HG03097 (cell line): ENCODE results near the gene IRX3.
"Not testable (repeated sequence)": the region's sequence is repeated elsewhere in the genome, so short reads cannot be mapped to it uniquely, and the experiment has no call there.

Experiments
- ATAC-seq: cut with Tn5 transposase; IDR thresholded peaks from one replicate; pipeline ENCODE4 v1.9.1; 2021; ENCODE audit not compliant: unreplicated experiment, low FRiP score

Gene IRX3

DNA sequence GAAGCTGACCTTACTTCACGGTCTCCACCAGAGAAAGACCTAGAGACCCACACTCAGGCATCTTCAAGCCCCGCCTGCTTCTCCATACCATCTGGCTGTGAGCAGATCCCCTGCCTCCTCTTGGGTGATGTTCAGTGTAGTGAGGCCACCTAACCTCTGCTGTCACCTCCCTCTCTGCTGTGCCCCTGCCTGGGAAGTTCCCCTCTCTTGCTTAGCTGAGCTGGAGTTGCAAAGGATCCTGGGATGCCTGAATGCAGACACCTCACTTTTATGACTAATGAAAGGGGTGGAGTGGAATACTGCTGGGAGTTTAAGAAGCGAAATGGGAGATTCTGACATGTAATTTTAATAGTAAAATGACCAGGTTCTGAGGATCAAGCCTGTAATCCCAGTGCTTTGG is 5.8 kb downstream of the IRX3 start:
- ATAC-seq: no peak

DNA sequence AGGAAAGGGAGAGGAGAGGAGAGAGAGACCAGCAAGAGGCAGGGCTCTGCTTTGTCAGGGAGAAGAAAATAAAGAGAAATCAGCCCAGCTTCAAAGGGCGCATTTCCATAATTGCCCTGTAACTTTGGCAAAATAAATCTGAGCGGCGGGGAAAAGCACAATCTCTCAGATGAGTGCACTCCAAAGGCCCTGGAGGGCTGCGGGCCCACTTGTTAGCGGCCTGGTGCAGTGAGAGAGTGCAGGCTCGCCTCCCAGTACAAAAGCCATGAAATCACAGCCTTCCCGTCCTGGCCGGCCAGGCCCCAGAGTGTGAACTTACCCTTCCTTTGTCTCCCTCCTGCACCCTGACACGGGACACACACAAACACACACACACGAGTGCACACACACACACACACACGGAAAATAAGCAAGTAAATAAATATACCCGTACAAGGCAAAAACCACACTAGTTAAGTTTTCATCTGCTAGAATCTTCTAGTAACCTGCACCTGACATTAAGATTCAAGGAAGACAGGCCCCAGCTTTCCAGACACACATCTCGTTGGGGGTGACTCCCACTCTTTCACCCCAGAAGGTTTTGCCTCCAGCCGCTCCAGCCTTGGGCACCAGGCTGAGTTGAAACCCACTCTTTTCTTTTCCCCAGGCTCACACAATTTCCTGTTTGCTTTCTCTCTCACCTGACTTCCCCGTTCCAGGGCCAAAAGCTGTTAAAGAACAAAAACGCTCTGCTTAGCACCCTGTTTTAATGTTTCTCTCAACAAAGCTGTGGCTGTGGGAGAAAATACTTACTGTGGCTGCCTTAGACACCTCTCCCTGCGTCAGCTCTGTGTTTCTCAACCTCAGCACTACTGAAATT is 8.5 kb downstream of the IRX3 start:
- no peak for ATAC-seq

DNA sequence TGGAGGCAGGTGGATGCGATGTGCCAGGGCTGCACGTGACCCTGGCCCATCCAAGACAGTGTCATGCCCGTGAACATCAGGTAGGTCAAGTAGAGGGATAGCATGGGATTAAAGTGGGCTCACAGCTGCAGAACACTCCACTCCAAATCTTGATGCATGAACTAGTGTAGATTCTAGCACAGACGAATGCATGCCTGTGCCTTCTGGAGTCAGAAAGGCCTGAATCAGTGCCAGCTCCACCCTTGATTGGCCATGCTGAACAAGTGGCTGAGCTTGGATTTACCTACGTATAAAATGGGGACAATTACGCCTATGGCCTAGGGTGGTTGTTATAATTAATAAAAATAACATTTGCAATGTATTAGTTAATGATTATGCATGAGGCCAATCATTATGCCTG is 10.6 kb downstream of the IRX3 start:
- ATAC-seq: no peak

DNA sequence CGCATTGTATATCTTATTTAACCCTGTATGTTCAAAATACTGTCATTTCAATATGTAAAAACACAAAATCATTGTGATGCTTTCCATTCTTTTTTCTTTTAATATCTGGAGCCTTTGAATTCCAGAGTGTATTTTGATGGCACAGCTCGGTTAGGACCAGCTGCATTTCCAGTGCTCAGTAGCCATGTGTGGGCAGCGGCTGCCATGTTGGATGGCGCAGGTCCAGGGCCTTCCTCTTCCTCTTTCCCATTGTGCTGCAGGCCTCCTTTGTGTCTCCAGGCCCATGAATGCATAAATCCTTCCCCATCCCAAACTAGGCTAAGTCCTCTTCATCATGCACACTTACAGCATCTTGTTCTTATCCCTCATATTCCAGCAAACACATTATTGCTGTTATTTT is 13.0 kb downstream of the IRX3 start:
- no peak for ATAC-seq

DNA sequence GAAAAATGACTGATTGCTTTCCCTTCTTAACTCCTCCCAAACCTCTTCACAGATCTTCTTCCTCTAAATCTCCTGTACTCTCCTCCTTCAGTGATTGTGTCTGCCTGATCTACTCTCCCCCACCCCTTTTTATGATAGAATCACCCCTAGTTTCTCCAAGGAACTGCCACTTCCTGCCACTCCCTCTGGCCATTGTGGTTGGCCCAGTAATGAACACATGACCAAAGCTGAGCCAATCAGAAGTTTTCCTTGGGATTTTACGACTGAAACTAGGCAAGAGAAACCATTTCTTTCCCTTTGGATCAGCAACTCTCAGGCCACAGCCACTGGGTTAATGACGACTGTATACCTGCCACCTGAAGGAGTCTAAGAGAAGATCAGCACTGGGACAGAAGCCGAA is 15.9 kb downstream of the IRX3 start:
- no peak for ATAC-seq

DNA sequence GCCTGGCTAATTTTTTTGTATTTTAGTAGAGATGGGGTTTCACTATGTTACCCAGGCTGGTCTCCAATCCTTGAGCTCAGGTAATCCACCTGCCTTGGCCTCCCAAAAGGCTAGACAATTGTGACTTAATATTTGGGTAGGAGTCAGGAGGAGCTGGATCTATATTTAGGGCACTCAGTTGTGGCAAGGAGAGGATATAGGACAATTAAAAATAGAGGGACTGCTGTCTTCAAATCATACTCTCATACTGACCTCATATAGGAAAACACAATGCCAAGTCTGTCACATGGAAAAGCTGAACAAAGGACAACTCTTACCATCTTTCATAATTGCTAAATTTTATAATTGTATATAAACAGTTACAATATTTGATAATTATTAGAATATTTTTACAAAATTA is 17.1 kb downstream of the IRX3 start:
- ATAC-seq: no peak

DNA sequence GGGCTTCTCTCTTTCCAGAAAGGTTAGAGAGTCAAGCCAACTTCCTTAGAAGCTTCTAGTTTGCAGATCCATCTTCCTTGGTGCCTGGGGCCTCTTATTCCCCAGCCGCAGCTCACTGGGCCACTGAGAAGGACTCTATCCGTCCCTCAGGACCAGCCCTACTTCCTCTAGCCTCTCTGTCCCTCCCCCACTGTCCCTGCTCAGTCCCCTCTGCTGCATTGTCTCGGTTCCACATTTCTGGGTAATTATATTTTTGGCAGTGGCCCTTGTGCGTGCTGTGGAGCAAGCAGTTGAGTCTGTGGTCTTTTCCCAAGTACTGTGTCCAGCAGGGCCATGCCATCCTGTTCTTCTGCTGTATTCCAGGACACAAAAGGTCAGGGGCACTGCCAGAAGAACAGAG is 17.8 kb downstream of the IRX3 start:
- no peak for ATAC-seq

DNA sequence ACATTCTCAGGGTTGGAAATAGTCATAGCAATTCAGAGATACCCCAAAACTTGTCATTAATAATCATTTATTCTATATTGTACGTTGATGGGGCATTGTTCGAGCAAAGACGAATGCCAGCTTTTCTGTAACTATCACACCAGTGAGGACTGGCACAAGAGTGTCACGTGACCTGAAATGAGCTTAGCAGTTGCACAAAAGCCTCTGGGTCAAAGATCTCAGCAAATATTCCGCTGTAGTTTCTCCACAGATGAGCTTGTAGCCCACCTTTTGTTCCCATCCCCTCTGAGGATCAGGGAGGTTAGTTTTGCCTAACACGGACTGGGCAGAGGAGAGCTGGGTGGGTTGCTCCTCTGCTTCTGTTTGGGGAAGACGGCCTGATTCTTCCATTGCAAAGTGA is 18.2 kb downstream of the IRX3 start:
- ATAC-seq: no peak

DNA sequence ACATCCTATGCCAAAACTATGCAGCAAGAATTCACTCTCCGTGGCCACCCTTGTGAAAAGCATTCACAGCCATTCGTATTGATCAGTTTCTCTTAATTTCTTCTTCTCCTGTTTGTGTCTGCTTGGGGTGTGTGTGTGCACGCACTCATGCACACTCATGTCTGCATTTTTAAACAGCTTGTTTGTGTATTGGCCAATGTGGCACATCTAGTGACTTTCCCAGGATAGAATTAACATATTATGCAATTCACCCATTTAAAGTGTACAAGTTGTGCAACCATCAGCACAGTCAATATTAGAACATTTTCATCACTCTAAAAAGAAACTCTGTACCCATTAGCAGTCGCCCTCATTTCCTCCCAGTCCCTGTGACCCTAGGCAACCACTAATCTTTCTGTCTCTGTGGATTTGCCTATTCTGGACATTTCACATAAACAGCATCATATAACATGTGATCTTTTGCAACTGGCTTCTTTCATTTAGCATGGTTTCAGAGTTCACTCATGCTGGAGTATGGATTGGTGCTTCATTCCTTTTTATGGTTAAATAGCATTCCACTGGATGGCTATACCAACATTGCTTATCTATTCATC is 20.1 kb downstream of the IRX3 start:
- ATAC-seq: no peak

DNA sequence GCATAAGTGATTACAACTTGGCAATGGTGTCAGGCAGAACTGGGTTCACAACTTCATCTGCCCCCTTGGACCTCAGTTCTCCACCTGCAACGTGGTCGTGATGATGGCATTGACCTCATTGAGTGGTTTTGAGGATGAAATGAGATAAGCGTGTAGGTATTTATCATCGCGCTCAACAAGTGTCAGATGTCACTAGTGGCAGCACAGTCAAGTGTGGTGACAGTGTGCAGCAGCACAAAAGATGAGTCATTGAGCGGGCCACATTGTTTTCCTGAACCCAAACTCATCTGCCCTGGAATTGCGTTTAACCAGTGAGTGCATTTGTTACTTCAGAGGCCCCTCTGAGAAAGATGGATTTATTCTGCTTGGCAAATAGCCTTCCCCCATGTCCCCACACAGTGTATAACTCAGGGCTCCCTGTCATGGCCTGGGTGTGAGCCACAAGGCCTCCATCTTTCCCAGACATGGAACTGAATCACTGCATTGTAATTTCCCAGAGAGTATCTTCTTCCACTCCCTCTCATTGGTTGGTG is 20.9 kb downstream of the IRX3 start:
- no peak for ATAC-seq

DNA sequence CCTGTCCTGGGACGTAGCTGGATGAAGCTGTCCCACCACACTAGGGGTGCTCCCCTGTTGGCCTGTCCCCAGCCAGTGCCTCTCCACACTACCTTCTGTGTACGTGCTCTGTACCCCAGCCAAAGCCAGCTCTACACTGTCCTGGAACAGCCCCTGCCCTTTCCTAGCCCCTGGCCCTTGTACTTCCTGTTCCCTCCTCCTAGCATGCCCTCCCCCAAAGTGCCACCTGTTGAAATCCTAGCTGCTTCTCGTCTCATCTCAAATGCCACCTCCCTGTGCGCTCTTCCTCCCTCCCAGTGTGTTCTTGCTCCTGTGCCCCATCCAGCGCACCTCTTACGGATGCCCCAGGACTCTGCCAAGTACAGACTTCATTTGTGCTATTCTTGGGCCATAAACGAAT is 33.5 kb downstream of the IRX3 start:
- no peak for ATAC-seq

DNA sequence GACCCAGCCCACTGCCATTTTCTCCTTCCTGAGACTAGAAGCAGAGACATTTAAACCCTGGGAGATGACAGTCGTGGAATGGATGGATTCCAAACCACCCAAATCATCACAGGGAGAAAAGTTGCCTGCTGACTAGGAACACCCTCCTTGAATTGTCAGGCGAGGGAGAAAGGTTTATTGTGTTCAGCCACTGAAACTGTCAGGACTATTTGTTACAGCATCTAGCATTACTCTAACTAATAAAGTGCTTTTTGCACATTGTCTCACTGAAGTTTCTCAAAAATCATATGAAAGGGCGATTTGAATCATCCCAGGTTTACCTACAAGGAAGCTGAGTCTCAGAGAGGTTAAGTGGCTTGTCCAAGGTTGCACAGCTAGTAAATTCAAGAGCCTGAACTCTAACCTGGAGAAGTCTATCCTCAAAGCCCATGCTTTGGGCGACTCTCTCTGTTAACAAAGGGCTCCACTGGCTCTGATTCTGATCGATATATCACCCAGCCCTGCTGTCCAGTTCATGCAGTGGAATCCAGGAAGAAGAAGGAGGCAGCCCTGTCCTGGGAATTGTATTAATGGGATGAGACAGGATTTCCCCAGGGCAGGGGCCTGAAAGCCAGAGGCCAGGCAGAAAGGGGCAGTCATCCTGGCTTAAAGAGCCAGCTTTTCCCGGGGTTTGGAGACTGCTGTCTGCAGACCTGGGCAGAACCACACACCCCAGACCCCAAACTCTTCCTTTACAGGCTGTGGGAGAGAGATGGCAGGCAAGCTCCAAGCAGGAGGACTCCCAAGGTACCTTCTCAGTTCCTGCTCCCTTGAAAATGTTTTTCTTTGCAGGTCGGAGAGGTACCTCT is 37.5 kb downstream of the IRX3 start:
- ATAC-seq: no peak

DNA sequence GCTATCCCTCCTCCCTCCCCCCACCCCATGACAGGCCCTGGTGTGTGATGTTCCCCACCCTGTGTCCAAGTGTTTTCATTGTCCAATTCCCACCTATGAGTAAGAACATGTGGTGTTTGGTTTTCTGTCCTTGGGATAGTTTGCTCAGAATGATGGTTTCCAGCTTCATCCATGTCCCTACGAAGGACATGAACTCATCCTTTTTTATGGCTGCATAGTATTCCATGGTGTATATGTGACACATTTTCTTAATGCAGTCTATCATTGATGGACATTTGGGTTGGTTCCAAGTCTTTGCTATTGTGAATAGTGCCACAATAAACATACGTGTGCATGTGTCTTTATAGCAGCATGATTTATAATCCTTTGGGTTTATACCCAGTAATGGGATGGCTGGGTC is 38.9 kb downstream of the IRX3 start:
- not testable (repeated sequence) for ATAC-seq

DNA sequence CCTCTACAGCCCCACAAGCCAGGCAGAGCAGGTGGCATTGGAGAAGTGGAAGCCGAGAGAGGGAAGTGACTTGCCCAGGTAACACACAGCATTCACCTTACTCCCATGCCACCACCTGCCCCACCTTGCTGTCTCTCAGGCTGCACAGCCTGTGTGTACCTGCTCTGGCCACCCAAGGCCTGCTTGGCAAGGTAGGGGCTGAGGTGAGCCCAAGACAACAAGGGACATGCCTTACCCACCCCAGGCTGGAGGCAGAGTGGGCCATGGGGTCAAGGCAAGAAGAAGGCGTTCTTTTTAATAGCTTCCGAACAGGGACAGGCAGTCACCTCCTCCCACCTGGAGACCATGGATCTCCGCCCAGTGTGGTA is 40.1 kb downstream of the IRX3 start:
- no peak for ATAC-seq

DNA sequence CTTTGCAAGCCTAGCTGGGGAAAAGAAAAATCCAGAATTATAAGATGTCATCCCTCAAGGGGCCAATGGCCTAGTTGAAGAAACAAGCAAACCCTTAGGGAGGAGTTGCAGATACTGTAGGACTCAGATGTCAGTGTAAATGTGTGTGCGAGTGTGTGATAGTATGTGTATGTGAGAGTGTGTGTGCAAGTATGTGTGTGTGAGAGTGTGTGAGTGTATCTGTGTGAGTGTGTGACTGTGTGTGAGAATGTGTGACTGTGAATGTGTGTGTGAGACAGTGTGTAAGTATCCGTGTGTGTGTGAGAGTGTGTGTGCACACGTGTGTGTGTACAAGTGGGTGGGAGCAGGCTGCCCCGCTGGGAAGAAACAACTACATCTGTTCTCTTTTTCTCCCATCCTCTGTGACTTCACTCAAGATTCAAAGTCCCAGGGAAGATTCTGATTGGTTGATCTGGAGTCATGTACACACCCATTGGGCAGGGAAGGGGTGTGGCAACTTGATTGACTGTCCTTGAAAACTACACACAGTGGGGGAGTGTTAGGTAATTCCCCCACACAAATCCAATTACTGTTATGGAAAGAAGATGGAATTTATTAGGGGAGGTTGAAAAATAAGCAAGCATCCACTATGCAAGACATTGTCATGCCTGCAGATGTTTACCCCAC is 40.7 kb downstream of the IRX3 start:
- ATAC-seq: no peak

DNA sequence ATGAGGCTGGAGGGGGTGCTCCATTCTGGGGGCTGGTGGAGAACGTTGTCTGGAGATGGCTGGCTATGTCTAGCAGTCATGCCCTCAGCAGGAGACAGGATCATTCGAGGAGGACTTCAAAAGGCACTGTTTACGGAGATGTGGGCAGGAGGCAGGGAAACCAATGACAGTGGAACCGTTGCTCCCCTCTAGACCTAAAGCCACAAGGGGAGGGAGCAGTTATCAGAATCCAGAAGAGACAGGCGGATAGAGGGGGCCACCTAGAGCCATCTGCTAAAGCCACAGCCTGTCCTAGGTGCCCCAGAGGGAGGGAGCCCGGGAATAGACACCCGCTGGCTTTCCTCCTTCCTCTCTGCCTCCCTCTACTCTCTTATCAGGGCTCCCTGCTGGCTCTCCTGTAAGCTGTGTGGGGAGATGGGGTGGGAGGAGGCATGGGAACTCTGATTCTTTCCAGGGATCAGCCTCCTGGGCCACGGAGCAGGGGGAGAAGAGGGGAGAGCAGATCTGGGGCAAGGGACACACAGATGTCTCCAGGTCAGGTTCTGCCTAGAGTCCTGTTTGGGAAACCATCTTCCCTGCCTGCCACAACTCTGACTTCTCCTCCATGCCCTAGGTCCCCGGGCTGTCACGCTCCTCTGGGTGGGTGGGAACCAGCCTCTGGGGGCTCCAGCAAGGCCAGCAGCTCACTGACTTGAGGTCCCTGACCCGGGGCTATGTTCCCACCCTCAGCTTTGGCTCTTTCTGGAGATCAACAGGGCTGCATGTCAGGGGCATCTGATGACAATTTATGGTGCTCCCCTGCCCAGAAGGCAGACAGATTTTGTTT is 42.3 kb downstream of the IRX3 start:
- ATAC-seq: no peak

DNA sequence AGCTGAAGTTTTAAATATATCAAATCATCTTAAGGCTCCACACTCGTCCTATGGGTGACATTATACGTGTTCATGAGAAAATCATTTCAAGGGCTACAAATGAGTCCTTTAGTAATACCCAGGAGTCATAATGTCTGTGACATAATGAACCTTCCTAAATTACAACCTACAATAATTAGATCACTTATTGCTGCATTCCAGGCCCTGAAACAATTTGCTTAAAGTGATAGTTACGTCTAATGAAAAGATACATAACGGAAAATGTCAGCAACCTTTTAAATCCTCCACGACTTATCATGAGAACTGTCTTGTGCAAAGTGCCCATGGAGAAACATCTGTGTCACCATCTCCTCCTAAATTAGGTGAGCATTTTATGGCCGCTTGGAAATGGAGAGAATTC is 43.4 kb downstream of the IRX3 start:
- ATAC-seq: no peak

DNA sequence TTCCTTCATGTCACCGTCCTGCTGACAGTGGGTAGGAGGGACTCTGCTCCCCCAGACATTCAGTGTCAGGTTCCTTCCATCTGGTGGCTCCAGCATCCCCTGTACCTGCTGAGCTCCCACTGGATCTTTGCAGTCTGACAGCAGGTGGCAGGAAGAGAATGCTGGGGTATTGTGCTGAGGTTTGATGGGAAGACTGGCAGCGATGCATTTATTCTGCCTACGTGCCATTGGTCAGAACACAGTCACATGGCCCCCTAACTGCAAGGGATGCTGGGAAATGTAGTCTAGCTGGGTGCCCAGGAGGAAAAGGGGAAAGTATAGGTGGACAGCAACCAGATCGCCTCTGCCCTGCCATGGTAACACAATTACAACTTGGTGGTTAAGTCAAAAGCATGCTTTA is 44.4 kb downstream of the IRX3 start:
- no peak for ATAC-seq

DNA sequence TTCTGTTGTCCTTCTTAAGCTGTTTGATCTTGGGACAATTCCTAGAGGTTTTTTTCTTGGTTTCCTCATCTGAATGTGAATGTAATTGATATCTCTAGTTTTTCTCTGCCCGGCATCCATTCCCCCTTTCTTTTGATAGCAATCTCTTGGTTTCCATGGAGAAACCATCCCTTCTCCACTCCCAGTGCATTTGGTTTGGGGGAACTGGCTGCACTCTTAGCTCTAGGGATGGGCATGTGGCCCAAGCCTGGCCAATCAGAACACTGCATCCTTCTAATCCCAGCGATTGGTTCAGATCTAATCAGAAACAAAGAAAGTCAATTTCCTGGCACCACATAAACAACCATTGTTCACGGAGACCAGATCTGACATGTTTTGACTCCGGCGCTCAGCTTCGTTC is 45.1 kb downstream of the IRX3 start:
- ATAC-seq: no peak
